ENCODE data around the gene PSMD13.
A peak's percentile ranks its signal among the peaks of the same experiment; 100 is the strongest.
"Not testable (repeated sequence)": the region's sequence is repeated elsewhere in the genome, so short reads cannot be mapped to it uniquely, and the experiment has no call there.

The PSMD13 gene

DNA sequence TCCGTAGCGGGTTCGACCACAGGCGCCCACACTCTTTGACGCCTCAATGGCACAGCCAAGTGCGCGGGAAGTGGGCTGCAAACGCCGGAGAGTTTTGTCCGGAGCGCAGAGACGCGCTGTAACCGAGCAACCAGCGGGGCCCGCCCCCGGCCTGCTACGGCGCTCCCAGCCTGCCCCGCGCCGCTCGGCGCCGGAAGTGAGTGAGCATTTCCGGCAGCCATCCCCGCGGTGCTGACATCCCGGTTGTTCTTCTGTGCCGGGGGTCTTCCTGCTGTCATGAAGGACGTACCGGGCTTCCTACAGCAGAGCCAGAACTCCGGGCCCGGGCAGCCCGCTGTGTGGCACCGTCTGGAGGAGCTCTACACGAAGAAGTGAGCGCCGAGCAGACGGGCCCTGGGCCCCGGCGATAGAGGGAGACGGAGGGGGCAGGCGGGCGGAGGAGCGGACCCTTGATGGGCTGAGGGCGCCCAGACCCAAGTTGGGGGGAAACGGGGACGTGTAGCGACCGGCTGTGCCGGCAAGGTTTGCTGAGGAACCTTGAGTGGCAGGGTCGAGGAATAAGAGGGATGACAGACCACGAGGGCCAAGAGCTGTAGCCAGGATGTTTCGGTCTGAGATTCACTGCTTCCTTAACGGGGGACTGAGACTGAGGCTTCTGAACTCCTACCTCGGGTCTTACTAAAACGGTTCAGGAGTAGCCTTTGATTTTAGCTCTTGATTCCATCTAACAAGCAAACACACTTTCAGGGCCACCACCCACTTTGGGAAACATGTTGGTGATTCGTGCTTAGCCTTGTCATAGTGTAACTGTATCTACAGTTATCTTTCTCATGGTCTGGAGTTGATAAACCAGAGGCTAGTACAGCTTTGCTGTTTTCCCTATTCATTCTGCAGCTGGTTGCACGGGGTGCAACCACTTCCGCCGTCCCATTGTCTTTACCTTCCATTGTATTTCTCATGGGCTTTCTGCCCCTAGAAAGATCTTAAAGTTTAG is at the start of gene PSMD13:
Gene PSMD13, plus strand, starts transcription at position 203 of the 994 bp plus-strand sequence. Its CDS starts 74 bp downstream, at position 277.
- peak; percentile 92 for DNase-seq (ENCODE audit: low spot score)

DNA sequence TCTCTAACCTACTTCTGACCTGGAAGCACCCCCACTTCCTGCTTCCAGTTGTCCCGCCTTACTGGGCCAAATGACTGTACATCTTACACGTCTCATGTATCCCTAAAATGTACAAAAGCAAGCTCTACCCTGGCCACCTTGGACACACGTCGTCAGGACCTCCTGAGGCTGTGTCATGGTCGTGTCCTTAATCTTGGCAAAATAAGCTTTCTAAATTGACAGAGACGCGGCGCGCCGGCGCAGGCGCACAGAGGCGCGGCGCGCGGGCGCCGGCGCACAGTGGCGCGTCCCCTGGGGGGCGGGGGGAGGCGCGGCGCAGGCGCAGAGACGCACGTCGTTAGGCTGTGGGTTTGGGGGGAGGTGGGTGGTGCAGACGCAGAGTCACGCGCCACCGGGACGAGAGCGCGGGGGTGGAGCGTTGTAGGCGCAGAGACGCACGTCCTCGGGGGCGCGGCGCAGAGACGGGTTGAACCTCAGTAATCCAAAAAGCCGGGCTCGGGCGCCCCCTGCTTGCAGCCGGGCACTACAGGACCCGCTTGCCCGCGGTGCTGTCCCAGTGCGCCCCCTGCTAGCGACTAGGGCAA is 47.5 kb upstream of the PSMD13 start:
- DNase-seq (ENCODE audit: low spot score) = not testable (repeated sequence)

DNA sequence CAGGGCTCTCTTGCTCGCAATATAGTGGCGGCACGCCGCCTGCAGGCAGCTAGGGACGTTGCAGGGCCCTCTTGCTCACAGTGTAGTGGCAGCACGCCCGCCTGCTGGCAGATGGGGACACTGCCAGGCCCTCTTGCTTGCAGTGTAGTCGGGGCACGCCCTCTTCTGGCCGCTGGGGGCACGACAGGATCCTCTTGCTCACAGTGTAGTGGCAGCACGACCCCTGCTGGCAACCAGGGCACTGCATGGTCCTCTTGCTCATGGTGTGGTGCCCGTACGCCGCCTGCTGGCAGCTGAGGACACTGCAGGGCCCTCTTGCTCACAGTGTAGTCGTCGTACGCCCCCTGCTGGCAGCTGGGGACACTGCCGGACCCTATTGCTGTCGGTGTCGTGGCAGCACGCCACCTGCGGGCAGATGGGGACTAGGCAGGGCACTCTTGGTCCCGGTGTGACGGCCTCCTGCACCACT is 46.9 kb upstream of the PSMD13 start:
- DNase-seq (ENCODE audit: low spot score) = not testable (repeated sequence)

DNA sequence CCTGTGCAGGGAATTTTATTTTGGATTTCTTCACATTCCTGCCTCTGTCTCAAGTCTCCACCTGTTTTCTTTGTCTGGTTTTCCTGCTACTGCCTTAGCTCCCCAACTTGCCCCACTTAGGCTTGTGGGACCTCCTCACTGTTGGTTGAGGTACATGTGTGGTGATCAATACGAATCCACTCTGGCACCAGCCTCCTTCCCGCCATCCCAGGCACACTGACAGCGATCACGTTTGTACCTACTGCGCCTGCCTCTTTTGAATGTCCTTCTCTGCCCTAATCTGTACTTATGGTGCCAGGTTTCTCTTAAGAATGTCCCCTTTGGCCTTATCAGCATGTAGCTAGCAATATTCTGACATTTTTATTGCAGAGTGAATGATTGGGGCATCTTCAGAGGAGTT is 46.2 kb upstream of the PSMD13 start:
- DNase-seq (ENCODE audit: low spot score) = not testable (repeated sequence)

DNA sequence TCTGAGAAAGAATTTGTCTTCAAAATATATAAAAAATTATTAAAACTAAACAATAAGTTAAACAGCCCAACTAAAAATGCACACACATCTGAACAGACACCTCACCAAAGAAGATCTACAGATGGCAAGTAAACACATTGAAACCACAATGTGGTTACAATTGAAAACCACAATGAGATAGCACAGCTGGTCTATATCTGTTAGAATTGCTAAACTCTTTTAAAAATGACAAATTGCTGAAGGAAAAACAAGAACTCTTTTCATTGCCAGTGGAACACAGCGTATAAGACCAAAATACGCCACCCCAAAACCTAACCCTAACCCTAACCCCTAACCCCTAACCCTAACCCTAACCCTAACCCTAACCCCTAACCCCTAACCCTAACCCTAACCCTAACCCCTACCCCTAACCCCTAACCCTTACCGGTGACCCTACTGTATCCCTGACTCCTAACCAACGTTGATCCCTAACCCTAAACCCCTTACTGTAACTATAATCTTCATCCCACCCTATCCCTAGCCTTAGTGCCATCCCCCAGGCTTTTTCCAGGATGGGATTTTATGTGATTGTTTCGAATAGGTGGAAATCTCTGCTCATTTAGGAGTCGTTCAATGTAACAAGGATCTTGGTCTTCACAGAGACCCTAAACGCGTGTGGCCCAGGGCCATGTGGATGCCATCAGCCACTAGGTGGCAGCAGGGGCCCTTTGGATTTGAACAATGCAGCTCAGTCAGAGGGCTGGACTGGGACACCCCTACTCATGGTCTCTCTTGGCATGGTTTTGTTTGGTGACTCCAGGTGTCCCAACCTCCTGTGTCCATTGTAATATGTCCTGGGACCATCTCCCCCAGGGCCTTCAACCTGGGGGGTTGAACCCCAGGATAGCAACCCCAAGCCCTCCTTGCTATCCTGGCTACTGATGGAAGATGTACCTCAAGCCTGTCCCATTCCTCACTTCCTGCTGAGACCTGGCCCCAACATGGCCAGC is 45.0 kb upstream of the PSMD13 start:
- not testable (repeated sequence) for DNase-seq (ENCODE audit: low spot score)

DNA sequence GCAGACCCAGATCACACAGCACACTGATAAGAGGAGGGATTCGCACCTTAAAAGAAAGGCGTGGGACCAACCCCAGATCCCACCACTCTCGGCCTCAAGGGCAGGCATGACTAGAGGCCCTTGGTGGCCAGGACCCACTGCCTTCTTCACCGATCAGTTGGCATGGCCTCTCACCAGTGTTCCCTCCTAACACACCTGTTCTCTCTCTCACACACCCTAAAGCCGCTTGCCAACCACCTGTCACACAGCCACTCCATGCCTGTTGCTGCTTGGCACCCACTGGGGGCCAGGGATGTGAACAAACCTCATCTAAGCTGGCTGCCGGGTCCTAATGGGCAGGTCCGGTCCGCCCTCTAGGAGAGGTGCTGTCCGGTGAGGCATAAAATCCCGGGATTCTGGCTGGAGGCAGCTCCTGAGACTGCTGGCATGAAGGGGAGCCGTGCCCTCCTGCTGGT is 44.1 kb upstream of the PSMD13 start, which contains the start of gene SCGB1C1:
Gene SCGB1C1, plus strand, starts transcription at position 405 of the 455 bp plus-strand sequence. Its CDS starts 22 bp downstream, at position 427.
- not testable (repeated sequence) for DNase-seq (ENCODE audit: low spot score)

DNA sequence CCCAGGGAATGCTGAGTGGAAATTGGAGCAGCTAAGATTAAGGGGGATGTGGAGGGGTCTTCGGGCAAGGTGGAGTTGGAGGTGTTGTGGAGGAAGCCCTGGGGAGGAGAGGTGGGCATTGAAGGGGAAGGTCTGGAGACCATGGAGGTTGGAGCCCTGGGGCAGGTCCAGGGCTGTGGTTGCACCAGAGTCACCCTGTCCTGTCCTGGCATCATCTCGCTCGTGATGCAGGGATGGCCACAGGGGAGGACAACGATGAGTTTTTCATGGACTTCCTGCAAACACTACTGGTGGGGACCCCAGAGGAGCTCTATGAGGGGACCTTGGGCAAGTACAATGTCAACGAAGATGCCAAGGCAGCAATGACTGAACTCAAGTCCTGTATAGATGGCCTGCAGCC is 43.3 kb upstream of the PSMD13 start:
- not testable (repeated sequence) for DNase-seq (ENCODE audit: low spot score)

DNA sequence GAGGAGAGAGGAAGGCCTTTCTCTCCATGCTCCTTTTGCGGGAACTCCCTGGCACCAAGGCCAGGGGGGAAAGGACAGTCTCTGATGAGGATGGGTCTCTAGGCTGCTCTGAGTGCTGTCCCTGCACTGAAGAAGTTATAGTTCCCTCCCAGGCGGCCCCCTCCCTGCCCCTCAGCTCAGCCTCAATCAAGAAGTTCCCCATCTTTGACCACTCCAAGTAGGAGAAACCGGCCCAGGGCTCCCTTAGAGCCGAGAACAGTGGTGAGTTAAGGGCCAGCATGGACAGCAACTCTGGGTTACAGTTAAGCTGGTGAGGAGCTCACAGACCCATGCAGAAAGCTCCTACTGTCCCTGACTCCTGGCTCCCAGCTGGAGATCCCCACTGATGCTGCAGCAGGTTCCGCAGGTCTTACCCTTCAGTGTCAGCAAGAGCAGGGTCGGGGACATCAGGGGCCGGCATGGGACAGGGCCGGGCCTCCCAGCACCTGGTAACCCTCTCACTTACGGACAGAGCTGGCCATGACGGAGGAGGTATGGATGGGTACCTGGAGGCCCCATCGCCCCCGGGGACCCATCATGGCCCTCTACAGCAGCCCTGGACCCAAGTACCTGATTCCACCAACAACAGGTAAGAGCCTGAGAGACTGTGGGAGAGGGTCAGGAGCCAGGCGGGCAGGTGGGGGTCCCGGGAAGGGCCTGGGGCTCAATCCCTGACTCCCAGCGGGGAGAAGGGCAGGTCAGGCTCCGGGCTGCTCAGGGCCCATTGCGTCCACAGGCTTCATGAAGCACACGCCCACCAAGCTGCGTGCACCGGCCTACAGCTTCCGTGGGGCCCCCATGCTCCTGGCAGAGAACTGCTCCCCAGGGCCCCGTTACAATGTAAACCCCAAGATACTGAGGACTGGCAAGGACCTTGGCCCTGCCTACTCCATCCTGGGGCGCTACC is 39.7 kb upstream of the PSMD13 start:
- DNase-seq (ENCODE audit: low spot score) = no peak

DNA sequence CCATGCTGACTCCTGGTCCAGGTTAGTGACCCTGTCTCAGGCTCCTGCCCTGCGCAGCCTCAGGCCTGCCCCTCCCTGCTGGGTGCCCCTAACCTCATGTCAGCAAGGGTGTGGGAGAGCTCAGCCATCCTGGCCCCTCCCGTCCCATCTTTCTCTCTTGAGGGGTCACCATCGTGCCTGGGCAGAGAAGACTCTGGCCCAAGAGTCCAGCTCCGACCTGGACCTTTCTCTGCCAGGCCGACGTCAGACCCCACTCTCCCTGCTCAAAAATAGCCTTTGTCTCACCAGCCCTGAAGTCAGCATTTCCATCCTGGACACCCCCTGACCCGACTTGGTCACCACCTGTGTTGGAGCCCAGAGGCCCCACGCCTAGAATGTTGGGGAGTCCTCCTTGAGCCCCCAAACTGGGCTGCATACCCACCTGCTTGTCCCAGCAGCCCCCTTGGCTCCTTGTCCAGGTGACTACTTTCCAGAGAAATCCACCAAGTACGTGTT is 39.0 kb upstream of the PSMD13 start:
- DNase-seq (ENCODE audit: low spot score) = no peak

DNA sequence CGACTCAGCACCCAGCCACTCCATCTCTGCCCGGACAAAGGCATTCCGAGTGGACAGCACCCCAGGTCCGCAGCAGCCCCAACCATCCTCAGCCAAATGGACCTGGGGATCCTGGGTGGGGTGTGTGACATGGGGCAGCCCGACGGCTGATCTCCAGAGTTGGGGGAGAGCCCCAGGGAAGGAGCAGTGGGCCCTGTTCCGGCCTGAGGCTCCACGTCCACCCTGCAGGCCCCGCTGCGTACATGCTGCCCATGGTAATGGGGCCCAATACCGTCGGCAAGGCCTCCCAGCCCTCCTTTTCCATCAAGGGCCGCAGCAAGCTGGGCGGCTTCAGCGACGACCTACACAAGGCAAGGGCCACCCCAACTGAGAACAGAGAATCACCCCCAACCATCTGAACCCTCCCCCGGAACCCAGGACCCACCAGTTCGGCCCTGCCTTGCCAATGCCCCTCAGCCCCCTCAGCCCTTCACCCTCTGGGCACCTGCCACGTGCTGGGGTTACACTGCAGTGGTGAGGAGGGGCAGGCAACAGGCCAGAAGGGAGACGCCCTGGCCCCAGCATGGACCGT is 38.5 kb upstream of the PSMD13 start:
- no peak for DNase-seq (ENCODE audit: low spot score)

DNA sequence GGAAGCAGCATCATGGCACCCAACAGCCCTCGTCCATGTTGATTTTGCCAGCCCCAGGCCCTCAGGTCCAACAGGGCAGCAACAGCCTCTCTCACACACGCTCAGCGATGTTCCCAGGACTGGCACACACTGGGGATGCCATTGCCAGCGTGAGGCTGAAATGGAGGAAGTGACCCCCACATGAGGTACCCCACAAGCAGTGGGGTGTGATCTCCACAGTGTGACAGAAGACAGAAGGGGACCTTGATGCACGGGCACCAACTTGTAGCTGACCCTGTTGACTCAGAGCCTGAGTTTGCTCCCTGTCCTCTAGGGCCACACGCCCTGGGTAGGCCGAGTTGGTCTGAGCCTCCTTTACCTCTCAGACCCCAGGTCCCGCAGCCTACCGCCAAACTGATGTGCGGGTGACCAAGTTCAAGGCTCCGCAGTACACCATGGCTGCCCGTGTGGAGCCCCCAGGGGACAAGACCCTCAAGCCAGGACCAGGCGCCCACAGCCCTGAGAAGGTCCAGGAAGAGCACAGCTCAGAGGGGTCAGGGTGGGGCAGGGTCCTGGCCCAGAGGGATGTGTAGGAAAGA is 37.7 kb upstream of the PSMD13 start:
- DNase-seq (ENCODE audit: low spot score) = no peak

DNA sequence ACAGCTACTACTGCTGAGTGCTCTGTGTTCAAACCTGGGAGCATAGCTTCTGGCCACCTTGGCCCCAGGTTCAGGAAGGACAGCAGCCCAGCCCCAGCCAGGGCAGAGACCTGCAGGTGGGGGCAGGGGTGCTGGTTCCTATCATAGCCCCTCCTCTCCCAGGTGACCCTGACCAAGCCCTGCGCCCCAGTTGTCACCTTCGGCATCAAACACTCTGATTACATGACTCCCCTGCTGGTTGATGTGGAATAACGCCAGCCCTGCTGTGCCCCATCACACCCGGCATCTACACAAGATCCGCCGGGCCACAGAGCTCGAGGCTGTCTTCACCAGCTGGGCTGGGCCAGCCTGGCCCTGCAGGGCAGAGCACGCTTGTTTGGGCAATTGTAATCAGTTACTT is 37.0 kb upstream of the PSMD13 start:
- no peak for DNase-seq (ENCODE audit: low spot score)

DNA sequence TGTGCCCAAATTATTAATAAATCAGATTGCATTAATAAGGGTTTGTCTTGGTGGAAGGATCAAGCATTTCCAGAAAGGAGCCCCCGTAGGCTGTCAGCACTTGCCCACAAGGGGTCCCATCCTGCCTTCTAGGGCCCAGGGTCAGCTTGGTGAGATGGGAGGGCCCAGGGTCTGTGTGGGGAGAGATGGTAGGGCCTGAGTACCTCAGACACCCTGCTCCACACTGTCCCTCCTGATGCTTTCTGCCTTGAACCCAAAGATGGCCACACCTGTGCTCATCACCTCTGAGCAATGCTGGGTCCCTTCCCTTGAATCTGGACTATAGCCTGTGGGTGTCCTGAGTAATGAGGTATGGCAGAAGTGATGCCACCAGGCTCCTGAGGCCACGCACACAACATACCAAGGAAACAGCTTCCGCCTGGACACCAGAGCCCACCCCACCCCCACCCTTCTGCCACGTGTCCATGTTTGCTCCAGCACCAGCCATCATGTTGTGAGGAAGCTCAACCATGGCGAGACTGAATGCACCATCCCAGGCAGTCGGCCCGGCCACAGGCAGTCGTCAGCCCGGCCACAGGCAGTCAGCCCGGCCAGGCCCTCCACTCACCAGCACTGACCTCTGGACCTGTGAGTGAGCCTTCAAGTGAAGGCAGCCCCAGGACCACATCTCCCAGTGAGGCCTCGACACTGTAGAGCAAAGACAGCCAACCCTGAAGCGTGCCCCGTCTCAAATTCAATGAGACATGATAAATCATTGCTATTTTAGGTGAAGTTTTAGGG is 36.4 kb upstream of the PSMD13 start:
- DNase-seq (ENCODE audit: low spot score) = no peak

DNA sequence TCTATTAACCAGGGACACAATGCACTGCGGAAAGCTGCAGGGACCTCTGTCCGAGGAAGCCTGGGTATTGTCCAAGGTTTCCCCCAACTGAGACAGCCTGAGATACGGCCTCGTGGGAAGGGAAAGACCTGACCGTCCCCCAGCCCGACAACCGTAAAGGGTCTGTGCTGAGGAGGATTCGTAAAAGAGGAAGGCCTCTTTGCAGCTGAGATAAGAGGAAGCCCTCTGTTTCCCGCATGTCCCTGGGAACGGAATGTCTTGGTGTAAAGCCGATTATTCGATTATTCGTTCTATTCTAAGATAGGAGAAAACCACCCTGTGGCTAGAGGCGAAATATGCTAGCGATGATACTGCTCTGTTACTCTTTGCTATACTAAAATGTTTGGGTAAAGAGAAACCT is 34.8 kb upstream of the PSMD13 start:
- no peak for DNase-seq (ENCODE audit: low spot score)

DNA sequence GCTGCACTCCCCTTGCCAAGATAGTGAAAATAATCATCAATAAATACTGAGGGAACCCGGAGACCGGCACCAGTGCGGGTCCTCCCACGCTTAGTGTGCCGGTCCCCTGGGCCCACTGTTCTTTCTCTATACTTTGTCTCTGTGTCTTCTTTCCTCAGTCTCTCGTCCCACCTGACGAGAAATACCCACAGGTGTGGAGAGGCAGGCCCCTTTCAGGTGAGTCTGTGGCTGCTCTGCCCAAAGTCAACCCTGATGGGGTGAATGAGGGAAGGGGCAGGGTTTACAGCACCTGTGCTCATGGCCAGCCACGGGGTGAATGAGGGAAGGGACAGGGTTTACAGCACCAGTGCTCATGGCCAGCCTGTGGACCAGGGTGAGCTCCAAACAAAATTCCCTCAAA is 34.3 kb upstream of the PSMD13 start:
- no peak for DNase-seq (ENCODE audit: low spot score)

DNA sequence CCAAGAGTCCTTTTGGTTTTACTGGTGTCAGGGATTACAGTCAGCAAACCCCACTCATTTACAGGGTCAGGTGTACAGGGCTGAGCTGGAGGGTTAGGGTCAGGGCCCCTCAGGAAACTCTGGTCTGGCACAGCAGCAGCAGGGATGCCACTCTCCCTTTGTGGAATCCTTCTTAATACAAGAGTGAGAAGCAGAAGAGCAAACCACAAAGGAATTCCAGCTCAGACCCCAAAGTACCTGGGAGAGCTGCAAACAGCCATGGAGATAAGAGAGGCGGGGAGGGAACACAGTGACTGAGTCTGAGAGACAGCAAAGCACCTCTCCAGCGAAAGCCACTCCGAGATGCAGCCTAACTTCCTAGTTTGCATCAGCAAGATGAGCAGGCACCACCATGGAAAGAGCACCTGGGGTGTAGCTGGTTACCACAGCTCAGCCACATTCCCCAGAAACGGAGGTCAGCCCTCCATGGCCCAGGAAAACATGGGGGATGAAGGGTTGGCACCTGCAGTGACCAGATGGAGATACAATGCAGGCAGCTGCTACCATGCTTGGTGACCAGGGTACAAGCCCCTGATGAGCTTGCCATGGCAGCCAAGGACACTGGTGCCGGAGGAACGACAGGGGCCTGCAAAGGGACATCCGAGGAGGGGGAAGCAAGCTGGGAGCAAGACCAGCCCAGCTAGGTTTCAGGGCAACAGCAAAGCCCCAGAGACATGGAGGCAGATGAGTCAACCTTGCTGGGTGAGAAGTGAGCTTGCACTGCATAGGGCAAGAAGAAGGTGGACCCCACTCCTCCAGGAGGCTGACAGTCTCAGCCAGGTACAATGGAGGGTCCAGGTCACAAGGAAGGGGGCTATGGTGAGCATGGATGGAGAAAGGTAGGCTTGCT is 33.5 kb upstream of the PSMD13 start:
- no peak for DNase-seq (ENCODE audit: low spot score)

DNA sequence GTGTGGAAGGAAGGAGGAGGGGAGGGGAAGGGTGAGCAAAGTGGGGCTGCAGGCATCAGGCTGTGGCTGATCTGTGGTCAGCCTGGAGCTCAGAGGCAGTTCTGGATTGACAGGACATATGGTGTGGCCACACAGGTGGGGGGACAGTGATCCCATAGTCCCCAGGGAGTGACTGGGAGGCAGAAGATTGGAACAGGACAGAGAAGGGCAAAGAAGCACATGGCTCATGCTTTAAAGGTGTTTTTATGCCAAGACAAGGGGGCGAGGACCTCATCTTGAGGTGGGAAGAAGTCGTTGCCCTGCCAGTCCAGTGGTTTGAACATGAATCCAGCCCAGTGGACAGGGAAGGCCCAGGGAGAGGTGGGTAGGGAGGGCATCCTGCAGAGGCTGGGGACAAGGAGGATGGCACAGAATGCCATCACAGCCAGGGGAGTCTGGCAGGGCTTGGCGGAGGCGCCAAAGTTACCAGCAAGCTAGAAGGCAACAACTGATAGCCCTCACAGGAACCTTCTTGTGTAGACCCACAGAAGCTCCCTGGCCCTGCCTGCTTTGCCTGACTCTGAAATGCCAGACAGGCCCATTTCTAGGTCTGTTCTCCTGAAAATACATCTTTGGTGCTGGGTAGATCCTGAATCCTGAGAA is 32.7 kb upstream of the PSMD13 start:
- DNase-seq (ENCODE audit: low spot score) = no peak

Data from germinal center (tissue), 1 donor.